ENCODE results near the gene CAPN15. TPM values are rescaled to one million over a fixed set of nuclear protein-coding genes. Genes with fewer than 3 reads are reported as not detected.
A peak's percentile ranks its signal among the peaks of the same experiment; 100 is the strongest.

The CAPN15 gene
- total and polyA plus RNA-seq, 2 of the 4 experiments (the other 2 are of a cell fraction): 9.3 to 24.3 TPM

GRCh38 chr16:524274-525040, 3.1 kb upstream of the CAPN15 start:
- Histone ChIP-seq H3K4me1 (ENCODE audit: control insufficient read depth, insufficient read depth, low read length) (peaks cover 21% of the 10 kb centered on the region), H3K79me1 (ENCODE audit: low read depth in 1 of 2, low read length in 2 of 2) (peaks cover 8 to 61% of the 10 kb centered on the region in 2 experiments; a peak in 2 of 4 replicates), H2BK20ac (ENCODE audit: low read depth, low read length) (no peak overlapping the region), H3K14ac (replicated peaks; ENCODE audit: low read depth, low read length) (no peak overlapping the region), H3K18ac (ENCODE audit: low read depth, low read length) (no peak overlapping the region), H3K4me3 (ENCODE audit: insufficient read depth, low read depth, low read length) (no peak overlapping the region), H3K27me3 (ENCODE audit: control insufficient read depth, insufficient read depth, low read length) (no peaks in the 10 kb centered on the region), H2AFZ (replicated peaks; ENCODE audit: low read length, poor library complexity) (no peak overlapping the region), H2AK5ac (ENCODE audit: low read depth, low read length) (peak overlapping the region; percentile 21), H3K4ac (ENCODE audit: low read depth, low read length) (no peak overlapping the region), H4K91ac (ENCODE audit: insufficient read depth, low read depth, low read length) (no peak overlapping the region), H2BK5ac (ENCODE audit: low read depth, low read length, poor library complexity, severe bottlenecking) (no peak overlapping the region), H4K20me1 (ENCODE audit: insufficient read depth, low read length) (peaks cover 48% of the 10 kb centered on the region), H3K9me1 (ENCODE audit: insufficient read depth, low read length) (peaks cover 6% of the 10 kb centered on the region; the same call in 1 of the 2 replicates), H3K23ac (ENCODE audit: low read depth, low read length) (no peak overlapping the region), H4K8ac (ENCODE audit: low read depth in 2 of 2, low read length in 2 of 2) (no peak overlapping the region), H3K27ac (ENCODE audit: insufficient read depth, low read length) (no peak overlapping the region), H2BK120ac (ENCODE audit: low read depth, low read length) (no peak overlapping the region), H3K4me2 (ENCODE audit: low read depth, low read length) (no peak overlapping the region), H3K36me3 (ENCODE audit: control insufficient read depth, insufficient read depth, low read length) (peaks cover 20% of the 10 kb centered on the region), H3K56ac (ENCODE audit: extremely low read depth, insufficient read depth, low read length) (no peak overlapping the region), H2BK15ac (ENCODE audit: low read depth, low read length) (no peak overlapping the region), H3K9me3 (ENCODE audit: control insufficient read depth, insufficient read depth, low read length) (no peaks in the 10 kb centered on the region), H3K9ac (ENCODE audit: low read depth, low read length) (no peak overlapping the region), H2AK9ac (replicated peaks; ENCODE audit: low read depth, low read length, poor library complexity) (no peak overlapping the region), H4K5ac (ENCODE audit: low read depth, low read length) (no peak overlapping the region)
- ATAC-seq (ENCODE audit: low read depth): no peak
- dilution Hi-C loops (cut with HindIII; ENCODE audit: low sequenced_read_pairs, unreplicated experiment) (no loop called here), in situ Hi-C loops (cut with MboI; ENCODE audit: low sequenced_read_pairs) (no loop called here), intact Hi-C loops (cut with micrococcal nuclease) (loop anchor here (5.0 kb wide), 2 partner anchors 113 to 122 kb away; partner anchors contain the start of genes DECR2 and METTL26)
- TF ChIP-seq RFX5 (IDR thresholded peaks at IDR 0.05; ENCODE audit: low read depth, low read length): no peak
- TF ChIP-seq, protein P1, sequence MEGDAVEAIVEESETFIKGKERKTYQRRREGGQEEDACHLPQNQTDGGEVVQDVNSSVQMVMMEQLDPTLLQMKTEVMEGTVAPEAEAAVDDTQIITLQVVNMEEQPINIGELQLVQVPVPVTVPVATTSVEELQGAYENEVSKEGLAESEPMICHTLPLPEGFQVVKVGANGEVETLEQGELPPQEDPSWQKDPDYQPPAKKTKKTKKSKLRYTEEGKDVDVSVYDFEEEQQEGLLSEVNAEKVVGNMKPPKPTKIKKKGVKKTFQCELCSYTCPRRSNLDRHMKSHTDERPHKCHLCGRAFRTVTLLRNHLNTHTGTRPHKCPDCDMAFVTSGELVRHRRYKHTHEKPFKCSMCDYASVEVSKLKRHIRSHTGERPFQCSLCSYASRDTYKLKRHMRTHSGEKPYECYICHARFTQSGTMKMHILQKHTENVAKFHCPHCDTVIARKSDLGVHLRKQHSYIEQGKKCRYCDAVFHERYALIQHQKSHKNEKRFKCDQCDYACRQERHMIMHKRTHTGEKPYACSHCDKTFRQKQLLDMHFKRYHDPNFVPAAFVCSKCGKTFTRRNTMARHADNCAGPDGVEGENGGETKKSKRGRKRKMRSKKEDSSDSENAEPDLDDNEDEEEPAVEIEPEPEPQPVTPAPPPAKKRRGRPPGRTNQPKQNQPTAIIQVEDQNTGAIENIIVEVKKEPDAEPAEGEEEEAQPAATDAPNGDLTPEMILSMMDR (conservative IDR thresholded peaks at IDR 0.05; ENCODE audit: low read depth, low read length): no peak
- no peak for TF ChIP-seq POLR2A (IDR thresholded peaks at IDR 0.05; ENCODE audit: low read depth, low read length)
- TF ChIP-seq MAZ (IDR thresholded peaks at IDR 0.05; ENCODE audit: borderline replicate concordance, low read depth, low read length): no peak
- TF ChIP-seq RAD21 (IDR thresholded peaks at IDR 0.05; ENCODE audit: low read length): no peak
- TF ChIP-seq USF2 (IDR thresholded peaks at IDR 0.05; ENCODE audit: low read depth, low read length): no peak
- no peak for TF ChIP-seq CHD1 (IDR thresholded peaks at IDR 0.05; ENCODE audit: low read depth, low read length)
- no peak for TF ChIP-seq SMC3 (IDR thresholded peaks at IDR 0.05; ENCODE audit: low read depth, low read length)
- TF ChIP-seq NFE2L2 (IDR thresholded peaks at IDR 0.05; ENCODE audit: low read depth, low read length): no peak
- no peak for TF ChIP-seq CEBPB (IDR thresholded peaks at IDR 0.05; ENCODE audit: low read depth, low read length)
- TF ChIP-seq MAFK (IDR thresholded peaks at IDR 0.05; ENCODE audit: low read depth, low read length): no peak
- TF ChIP-seq ELK1 (IDR thresholded peaks at IDR 0.05; ENCODE audit: borderline replicate concordance, low read depth, low read length): no peak
- TF ChIP-seq MXI1 (IDR thresholded peaks at IDR 0.05; ENCODE audit: borderline replicate concordance, low read depth, low read length): no peak
- no peak for TF ChIP-seq FOS (IDR thresholded peaks at IDR 0.05; ENCODE audit: low read depth, low read length)
- no peak for TF ChIP-seq RCOR1 (IDR thresholded peaks at IDR 0.05; ENCODE audit: insufficient replicate concordance, low read length)
- no peak for DNase-seq
- no TSS peak for BruUV-seq (replicated peaks)
- WGBS, 2 experiments (ENCODE audit: extremely low coverage in 2 of 2, insufficient read length in 1 of 2): 91% methylated on average over 9 of the region's 24 CpGs; no CpG with 5 or more reads in 1 of the 2 experiments
- POLR2A ChIA-PET (ENCODE audit: unreplicated experiment): interaction anchor here (0.6 kb wide), 1 partner anchor 39 kb away, joined by 4 read pairs; no protein-coding TSS in a partner anchor
- CTCF ChIA-PET: no interaction called here

All from IMR-90 (cell line).